GM12875 (cell line): Measurements from ENCODE around the gene F13A1.

Experiments used
- H3K4me3 ChIP-seq: one replicate; pipeline ENCODE4 v1.5.1; 2011; ENCODE audit warnings: low read depth, low read length, control low read depth
- TF ChIP-seq, protein P1 (sequence below): IDR thresholded peaks from 2 replicates; pipeline ENCODE4 v1.5.1; 2011; ENCODE audit warnings: low read depth, mild to moderate bottlenecking, control low read depth, inconsistent platforms, low read length, moderate library complexity, borderline replicate concordance; ENCODE audit not compliant: insufficient read depth

The F13A1 gene

DNA sequence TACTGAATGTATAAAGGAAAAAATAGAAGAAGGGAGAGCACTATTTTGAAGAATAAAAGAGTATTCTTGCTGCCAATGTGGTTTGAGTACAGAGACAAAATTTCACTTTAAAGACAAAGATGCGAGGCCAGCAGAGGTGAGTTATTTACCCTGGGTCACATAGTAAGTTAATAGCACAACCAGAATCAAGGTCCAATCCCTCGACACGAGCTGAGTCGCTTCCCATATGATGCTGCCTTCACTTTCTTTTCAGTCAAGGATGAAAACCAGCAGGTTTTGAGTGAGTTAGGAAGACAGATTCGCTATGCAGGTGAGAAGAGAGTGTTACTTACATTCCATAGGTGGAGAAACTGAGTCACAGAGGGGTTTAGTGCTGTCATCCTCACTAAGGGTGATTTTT, 75.8 kb downstream of the F13A1 start:
- no peak overlapping the region for H3K4me3 ChIP-seq
- TF ChIP-seq, protein P1, sequence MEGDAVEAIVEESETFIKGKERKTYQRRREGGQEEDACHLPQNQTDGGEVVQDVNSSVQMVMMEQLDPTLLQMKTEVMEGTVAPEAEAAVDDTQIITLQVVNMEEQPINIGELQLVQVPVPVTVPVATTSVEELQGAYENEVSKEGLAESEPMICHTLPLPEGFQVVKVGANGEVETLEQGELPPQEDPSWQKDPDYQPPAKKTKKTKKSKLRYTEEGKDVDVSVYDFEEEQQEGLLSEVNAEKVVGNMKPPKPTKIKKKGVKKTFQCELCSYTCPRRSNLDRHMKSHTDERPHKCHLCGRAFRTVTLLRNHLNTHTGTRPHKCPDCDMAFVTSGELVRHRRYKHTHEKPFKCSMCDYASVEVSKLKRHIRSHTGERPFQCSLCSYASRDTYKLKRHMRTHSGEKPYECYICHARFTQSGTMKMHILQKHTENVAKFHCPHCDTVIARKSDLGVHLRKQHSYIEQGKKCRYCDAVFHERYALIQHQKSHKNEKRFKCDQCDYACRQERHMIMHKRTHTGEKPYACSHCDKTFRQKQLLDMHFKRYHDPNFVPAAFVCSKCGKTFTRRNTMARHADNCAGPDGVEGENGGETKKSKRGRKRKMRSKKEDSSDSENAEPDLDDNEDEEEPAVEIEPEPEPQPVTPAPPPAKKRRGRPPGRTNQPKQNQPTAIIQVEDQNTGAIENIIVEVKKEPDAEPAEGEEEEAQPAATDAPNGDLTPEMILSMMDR = no peak

DNA sequence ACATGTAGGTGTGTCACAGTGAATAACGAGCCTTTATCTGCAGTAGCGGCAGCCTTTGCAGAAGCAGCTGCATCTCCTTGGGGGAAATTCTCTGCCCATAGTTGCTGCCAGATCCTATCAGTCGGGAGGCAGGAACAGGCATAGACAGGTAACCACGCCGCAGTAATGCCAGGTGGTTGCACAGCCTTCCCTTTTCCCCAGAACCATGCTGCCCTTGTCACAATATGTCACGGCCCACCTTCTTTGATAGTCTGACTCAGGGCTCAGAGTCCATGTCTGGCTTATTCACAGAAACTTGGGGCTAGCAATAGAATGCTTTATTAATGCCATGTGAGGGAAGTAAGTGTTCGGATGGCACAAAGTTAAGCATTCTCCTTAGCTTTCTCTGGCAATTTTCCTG, 76.6 kb downstream of the F13A1 start:
- TF ChIP-seq, protein P1 = no peak
- no peak overlapping the region for H3K4me3 ChIP-seq

DNA sequence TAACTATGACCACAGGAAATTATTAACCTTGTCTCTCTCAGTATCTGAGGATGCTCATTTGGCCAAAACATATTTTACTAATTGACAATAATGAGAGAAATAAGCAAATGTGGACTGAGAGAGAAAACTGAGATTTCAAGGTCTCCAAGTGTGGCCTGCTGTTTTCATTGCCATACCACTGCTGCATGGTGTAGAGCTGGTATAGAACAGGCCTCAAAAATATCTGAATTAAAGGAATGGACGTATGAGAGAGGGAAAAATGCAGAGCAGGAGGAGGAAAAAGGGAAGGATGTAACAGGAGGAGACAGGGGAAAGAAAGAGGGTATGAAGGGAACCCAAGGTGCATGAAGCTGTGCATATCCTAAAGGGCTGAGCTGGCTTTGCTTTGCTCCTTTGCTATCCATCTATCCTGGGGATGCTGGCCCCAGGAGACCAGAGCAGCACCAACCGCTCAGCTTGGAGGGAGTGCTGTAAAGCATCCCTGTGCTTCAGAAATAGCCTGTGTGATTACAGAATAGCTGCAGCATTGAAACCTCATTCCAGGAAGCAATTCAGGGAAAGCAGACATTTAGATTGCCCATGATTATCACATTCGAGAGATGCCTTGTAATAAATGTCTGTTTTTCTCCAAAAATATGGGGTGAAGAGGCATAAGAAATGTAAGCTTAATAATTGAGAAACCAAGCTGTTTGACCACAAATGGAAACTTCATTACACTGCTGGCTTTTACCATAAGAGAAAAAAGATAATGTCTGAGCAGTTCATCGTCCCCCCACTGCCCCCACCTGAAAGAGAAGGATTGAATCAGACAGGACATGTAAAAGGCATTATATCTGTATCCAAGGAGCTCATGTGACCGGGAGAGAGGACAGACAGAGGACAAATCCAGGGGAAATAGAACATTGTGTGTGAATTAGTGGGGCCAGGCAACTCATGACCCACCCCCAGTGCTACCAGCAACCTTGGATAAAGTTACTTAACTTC, 80.6 kb downstream of the F13A1 start:
- TF ChIP-seq, protein P1 = no peak
- no peak overlapping the region for H3K4me3 ChIP-seq

DNA sequence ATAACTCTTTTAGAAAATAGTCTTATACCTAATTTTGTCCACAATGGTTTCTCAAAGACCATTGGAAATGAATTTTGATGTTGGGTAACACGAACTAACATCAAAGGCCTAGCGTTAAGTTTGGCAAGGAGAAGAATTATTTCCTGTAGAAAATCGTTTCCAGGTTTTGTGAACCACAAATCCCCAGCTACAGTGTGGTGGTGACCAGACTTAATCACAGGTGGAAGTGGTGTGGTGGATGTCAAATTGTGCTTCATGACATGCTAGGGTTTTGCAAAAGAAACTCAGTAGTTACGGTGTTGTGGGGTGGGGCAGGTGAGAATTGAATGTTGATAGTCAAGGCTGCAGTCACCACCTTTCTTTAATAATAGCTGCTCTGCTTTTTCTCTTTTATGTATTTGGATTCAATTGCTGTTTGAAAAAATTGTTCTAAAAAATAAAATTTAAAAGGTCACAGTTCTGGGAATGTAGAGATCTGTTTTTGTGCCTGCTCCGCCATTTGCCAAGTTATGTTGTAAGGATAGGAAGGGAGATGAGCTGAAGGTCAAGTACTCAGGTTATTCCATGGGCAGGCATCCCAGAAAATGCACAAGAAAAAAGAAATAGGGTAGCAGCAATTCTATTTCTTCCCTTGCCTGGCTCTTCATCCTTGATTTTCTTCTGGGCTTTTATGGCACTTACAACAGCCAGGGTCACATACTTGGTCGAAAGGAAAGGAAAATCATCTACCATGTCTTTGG, 83.6 kb downstream of the F13A1 start:
- H3K4me3 ChIP-seq = no peak overlapping the region
- TF ChIP-seq, protein P1 = no peak

DNA sequence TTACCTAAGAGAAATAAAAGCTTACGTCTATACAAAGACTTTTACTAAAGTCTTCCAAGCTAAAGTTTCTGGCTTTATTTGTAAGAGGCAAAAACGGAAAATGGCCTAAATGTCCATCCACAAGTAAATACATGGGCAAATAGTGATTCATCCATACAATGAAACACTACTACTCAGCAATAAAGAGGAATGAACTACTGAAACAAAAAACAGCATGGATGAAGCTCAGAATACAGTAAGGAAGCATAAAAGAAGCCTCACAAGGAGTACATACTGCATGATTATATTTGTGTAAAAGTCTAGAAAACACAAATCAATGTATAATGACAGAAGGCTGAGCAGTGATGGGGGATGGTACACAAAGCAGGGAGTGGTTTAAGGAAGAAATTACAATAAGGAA, 84.7 kb downstream of the F13A1 start:
- TF ChIP-seq, protein P1 = no peak
- no peak overlapping the region for H3K4me3 ChIP-seq

DNA sequence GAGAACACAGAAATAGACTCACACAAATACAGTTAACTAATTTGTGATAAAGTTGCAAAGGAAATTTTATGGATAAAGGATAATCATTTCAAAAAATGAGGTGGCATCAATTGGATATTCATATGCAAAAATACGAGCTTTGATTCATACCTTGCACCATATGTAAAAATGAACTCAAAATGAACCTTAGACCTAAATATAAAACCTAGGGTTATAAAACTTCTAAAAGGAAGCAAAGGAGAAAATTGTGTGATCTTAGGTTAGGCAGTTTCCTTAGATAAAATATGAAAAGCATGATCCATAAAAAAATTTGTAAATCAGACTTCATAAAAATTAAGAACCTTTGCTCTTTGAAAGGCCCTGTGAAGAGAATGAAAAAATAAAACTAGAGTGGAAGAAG, 85.5 kb downstream of the F13A1 start:
- no peak overlapping the region for H3K4me3 ChIP-seq

More for the DNA sequence above, 85.5 kb downstream of the F13A1 start:
- TF ChIP-seq, protein P1 = no peak
